GM12873 (cell line): Measurements from ENCODE around the gene FOLR1.

Experiments used
- CTCF ChIP-seq: IDR thresholded peaks from 2 replicates; pipeline ENCODE4 v1.5.1; 2012; ENCODE audit warnings: low read depth, mild to moderate bottlenecking, moderate library complexity, low read length, control low read depth; ENCODE audit not compliant: insufficient read depth; ENCODE audit errors: missing control alignments

Gene FOLR1

DNA sequence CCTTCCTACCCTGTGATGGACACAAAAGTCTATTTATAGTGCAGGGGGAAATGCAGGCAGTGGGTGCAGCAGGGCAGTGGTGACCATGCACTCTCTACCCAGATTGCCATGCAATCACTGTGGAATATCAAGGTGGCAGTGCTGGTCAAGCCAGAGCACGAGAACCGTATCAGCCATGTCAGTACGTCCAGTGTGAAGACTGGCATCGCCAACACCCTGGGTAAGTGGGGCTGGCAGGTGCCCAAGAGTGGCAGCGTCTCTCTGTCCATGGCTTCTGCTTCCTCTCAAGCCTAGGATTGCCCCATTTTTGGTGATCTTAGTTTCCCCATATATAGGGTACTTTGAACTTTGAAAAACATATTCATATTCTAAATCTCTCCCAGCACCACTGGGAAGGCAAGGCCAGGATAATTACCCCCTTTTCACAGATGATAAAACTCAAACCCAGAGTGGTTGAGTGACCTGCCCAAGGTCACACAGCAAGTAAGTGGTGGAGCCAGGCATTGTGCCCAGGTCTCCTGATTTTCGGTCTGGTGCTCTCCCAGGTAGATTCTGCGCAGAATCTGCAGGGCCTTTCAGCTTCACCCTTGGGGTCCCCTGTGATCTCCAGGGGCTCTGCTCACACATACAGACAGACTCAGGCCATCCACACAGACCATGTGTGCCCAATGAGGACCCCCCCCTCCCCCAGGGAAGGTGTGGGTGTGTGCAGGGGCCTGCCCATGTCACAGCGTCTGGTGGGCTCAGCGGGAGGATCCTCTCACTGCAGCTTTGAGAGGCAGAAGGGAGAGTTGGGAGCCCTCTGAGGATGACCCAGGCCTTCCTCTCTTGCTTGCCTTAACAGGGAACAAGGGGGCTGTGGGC lies 39.7 kb downstream of the FOLR1 start:
- TF ChIP-seq CTCF, result no peak

DNA sequence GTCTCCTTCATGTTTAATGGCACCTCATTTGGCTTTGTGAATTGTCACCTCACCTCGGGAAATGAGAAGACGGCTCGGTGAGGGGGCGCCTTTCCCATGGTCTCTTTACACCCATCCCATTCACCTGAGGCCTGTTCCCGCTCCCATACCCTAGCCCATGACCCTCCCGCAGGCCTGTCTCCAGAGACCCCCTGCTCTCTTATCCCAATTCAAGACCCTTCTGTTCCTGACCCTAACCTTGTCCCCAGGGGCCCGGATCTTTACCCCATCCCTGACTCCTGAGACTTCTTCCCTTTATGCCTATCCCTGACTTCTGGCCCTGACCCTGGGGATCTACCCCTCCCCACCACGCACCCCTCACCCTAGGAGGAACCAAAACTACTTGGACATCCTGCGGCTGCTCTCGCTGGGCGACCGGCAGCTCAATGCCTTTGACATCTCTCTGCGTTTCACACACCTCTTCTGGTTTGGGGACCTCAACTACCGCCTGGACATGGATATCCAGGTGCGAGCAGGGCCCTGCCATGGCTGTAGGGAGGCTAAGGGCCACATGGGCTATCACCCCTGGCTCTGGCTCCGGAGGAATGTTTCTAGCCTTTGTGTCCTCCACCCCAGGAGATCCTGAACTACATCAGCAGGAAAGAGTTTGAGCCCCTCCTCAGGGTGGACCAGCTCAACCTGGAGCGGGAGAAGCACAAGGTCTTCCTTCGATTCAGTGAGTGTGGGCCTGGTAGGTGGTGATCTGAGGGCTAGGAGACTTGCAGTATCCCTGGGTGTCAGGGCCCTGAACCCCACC lies 40.5 kb downstream of the FOLR1 start:
- no peak for TF ChIP-seq CTCF

DNA sequence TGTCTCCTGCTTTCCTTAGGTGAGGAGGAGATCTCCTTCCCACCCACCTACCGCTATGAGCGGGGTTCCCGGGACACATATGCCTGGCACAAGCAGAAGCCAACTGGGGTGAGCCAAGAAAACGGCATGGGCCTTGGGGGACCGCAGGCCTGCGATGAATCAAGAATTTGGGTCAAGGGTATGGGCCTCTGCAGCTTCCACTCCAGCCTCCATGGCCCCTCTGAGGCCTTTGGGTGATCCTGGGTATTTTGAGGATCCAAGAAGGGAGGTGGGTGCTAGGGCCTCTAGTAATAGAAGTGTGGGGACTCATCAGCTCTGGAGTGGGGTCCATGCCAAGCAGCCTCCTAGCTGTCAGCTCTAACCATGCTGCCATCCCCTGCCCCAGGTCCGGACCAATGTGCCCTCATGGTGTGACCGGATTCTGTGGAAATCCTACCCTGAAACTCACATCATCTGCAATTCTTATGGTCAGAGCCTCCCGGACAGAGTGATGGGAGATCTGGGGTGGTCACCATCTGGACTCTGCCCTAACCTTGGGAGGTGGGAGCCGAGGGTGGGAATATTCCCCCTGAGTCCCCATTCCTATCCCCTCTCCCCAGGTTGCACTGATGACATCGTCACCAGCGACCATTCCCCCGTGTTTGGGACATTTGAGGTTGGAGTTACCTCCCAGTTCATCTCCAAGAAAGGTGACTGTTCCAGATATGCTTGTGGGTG lies 41.3 kb downstream of the FOLR1 start:
- no peak for TF ChIP-seq CTCF

DNA sequence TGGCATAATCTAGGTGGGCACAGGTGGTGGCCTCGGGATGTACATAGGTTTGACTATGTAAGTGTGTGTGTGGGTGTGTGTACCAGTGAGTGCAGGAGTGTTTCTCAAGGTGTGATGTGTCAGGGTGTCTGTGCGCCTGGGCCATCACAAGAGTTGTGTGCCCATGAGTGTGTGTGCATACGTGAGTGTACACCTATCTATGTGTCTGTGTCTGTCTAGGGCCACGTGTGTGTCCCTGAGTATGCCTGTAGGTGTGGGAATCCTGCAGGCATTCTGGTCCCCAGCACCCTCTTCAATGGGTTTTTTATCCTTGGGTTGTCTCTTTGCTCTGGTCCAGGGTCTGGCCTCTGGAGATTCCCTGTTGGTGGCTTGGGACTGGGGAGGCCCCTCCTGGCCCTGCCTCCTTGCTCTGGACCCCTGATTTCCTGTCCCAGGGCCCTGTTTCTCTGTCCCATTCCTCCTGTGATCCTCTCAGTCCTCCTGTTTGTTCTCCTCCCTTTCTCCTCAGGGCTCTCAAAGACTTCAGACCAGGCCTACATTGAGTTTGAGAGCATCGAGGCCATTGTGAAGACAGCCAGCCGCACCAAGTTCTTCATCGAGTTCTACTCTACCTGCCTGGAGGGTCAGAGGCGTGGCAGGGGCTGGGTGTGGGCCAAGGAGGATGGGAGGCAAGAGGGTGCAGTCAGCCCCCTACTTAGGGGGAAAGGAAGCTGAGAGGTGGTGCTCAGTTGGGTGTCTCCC lies 42.0 kb downstream of the FOLR1 start:
- TF ChIP-seq CTCF, result no peak

DNA sequence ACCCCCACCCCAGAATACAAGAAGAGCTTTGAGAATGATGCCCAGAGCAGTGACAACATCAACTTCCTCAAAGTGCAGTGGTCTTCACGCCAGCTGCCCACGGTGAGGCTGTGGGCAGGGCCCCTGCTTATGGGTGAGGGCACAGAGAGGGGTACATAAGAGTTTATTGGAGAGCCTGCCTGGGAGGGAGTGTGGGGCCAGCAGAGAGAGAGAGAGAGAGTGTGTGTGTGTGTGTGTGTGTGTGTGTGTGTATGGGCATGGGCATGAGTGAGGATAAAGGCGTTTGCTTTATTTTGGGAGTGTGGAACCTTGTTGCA lies 42.5 kb downstream of the FOLR1 start:
- TF ChIP-seq CTCF, result no peak

DNA sequence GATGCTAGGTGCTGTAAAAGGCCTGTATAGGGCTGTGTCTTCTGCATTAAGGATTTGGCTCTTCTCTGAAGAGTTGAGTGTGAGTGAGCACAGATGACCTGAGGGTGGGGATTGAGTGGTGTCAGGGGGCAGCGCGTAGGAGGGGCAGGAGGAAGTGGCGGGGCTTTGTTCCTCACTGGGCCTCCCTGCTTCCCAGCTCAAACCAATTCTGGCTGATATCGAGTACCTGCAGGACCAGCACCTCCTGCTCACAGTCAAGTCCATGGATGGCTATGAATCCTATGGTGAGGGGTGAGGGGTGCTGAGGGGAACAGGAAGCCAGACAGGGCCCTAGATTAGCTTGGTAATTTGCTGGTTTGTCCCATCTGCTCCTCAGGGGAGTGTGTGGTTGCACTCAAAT lies 43.0 kb downstream of the FOLR1 start:
- TF ChIP-seq CTCF, result no peak
